Measurements from ENCODE around the gene GNAQ.

Gene GNAQ

GRCh38 chr9:78006734-78007133 lies 24.9 kb downstream of the GNAQ start:
- H3K4me3 ChIP-seq (replicated peaks in 1 of 2; ENCODE audit: low read depth in 2 of 2, low read length in 2 of 2): no peak overlapping the region
- peak in 1 of 2 donors; percentile 68 for DNase-seq (ENCODE audit: low read depth in 2 of 2)
- TF ChIP-seq CTCF (IDR thresholded peaks at IDR 0.05; ENCODE audit: low read depth, low read length): no peak

- TF ChIP-seq CTCF (IDR thresholded peaks at IDR 0.05; ENCODE audit: low read depth, low read length): no peak
- no peak overlapping the region for H3K4me3 ChIP-seq (replicated peaks in 1 of 2; ENCODE audit: low read depth in 2 of 2, low read length in 2 of 2)
- DNase-seq (ENCODE audit: low read depth in 2 of 2): no peak
Observed at GRCh38 chr9:78005231-78006002, 26.2 kb downstream of the GNAQ start.

GRCh38 chr9:78004478-78005229 lies 27.0 kb downstream of the GNAQ start:
- peak; percentile 40 for TF ChIP-seq CTCF (IDR thresholded peaks at IDR 0.05; ENCODE audit: low read depth, low read length)
- peak in 1 of 2 donors; percentile 47 for DNase-seq (ENCODE audit: low read depth in 2 of 2)
- no peak overlapping the region for H3K4me3 ChIP-seq (replicated peaks in 1 of 2; ENCODE audit: low read depth in 2 of 2, low read length in 2 of 2)

- TF ChIP-seq CTCF (IDR thresholded peaks at IDR 0.05; ENCODE audit: low read depth, low read length): no peak
- no peak for DNase-seq (ENCODE audit: low read depth in 2 of 2)
- no peak overlapping the region for H3K4me3 ChIP-seq (replicated peaks in 1 of 2; ENCODE audit: low read depth in 2 of 2, low read length in 2 of 2)
Observed at GRCh38 chr9:78003730-78004129, 27.9 kb downstream of the GNAQ start.

- TF ChIP-seq CTCF (IDR thresholded peaks at IDR 0.05; ENCODE audit: low read depth, low read length): no peak
- peak; percentile 20 to 68 for DNase-seq (ENCODE audit: low read depth in 2 of 2)
- H3K4me3 ChIP-seq (replicated peaks in 1 of 2; ENCODE audit: low read depth in 2 of 2, low read length in 2 of 2): no peak overlapping the region
Observed at GRCh38 chr9:78001946-78002731, 29.5 kb downstream of the GNAQ start.

GRCh38 chr9:78000221-78000620 lies 31.4 kb downstream of the GNAQ start:
- no peak overlapping the region for H3K4me3 ChIP-seq (replicated peaks in 1 of 2; ENCODE audit: low read depth in 2 of 2, low read length in 2 of 2)
- no peak for DNase-seq (ENCODE audit: low read depth in 2 of 2)
- TF ChIP-seq CTCF (IDR thresholded peaks at IDR 0.05; ENCODE audit: low read depth, low read length): no peak
